ENCODE data around the gene PANK4.

Gene PANK4

GRCh38 chr1:2528016-2528415 lies 1.6 kb upstream of the PANK4 start:
- no peak for DNase-seq

GRCh38 chr1:2527556-2527860 lies 1.1 kb upstream of the PANK4 start:
- DNase-seq, result no peak

- peak; percentile 16 for DNase-seq
These were observed 594 bp upstream of the PANK4 start for GRCh38 chr1:2526824-2527555.

- DNase-seq, result no peak
These were observed 850 bp downstream of the PANK4 start for GRCh38 chr1:2525572-2525919.

- DNase-seq, result no peak
These were observed 2.3 kb downstream of the PANK4 start for GRCh38 chr1:2523891-2524609.

GRCh38 chr1:2523191-2523890 lies 3.1 kb downstream of the PANK4 start:
- DNase-seq, result no peak

GRCh38 chr1:2522230-2522629 lies 4.2 kb downstream of the PANK4 start:
- no peak for DNase-seq

GRCh38 chr1:2520806-2521205 lies 5.6 kb downstream of the PANK4 start:
- DNase-seq, result no peak

- DNase-seq, result no peak
These were observed 6.2 kb downstream of the PANK4 start for GRCh38 chr1:2520206-2520605.

- DNase-seq, result no peak
These were observed 6.7 kb downstream of the PANK4 start for GRCh38 chr1:2519729-2520128.

- no peak for DNase-seq
These were observed 7.2 kb downstream of the PANK4 start for GRCh38 chr1:2519029-2519685.

- no peak for DNase-seq
These were observed 7.9 kb downstream of the PANK4 start for GRCh38 chr1:2518528-2518927.

GRCh38 chr1:2517966-2518365 lies 8.4 kb downstream of the PANK4 start:
- no peak for DNase-seq

- DNase-seq, result no peak
These were observed 9.4 kb downstream of the PANK4 start for GRCh38 chr1:2516946-2517345.

GRCh38 chr1:2516124-2516523 lies 10.3 kb downstream of the PANK4 start:
- no peak for DNase-seq

- DNase-seq, result no peak
These were observed 10.7 kb downstream of the PANK4 start for GRCh38 chr1:2515763-2516080.

GRCh38 chr1:2514863-2515762 lies 11.3 kb downstream of the PANK4 start:
- no peak for DNase-seq

- no peak for DNase-seq
These were observed 12.3 kb downstream of the PANK4 start for GRCh38 chr1:2513939-2514652.

GRCh38 chr1:2512862-2513421 lies 13.5 kb downstream of the PANK4 start:
- no peak for DNase-seq

GRCh38 chr1:2510366-2511155 lies 15.8 kb downstream of the PANK4 start:
- DNase-seq, result no peak

- DNase-seq, result no peak
These were observed 16.8 kb downstream of the PANK4 start for GRCh38 chr1:2509589-2509988.
